Tibial nerve (tissue), 4 donors: ENCODE data around the gene NT5DC4. TPM values are rescaled to one million over a fixed set of nuclear protein-coding genes. Genes with fewer than 3 reads are reported as not detected.
"Not testable (repeated sequence)": the region's sequence is repeated elsewhere in the genome, so short reads cannot be mapped to it uniquely, and the experiment has no call there.

Experiments used
- DNase-seq, 2 donors: peaks; one replicate each; pipeline ENCODE4 v3.0.0-alpha.2; 2019; ENCODE audit warnings: low spot score in 2 of 2
- H3K27ac ChIP-seq, 4 donors: fragments of 200-600 bp; sonication (generic) in 3 of 4; one replicate each; pipeline ENCODE4 v1.5.1; 2017 to 2019; ENCODE audit warnings: mild to moderate bottlenecking in 1 of 4
- H3K27me3 ChIP-seq, 2 donors: fragments of 200-600 bp; sonication (generic) in 1 of 2; one replicate each; pipeline versions ENCODE4 v1.5.1 to v1.6.0; 2017 to 2019
- H3K36me3 ChIP-seq, 3 donors: fragments of 200-600 bp; sonication (generic); one replicate each; pipeline ENCODE4 v1.5.1; 2018 to 2019
- H3K4me1 ChIP-seq, 4 donors: fragments of 200-600 bp; sonication (generic) in 3 of 4; one replicate each; pipeline ENCODE4 v1.5.1; 2017 to 2019
- H3K4me3 ChIP-seq, 4 donors: fragments of 200-600 bp; sonication (generic) in 3 of 4; one replicate each; pipeline ENCODE4 v1.5.1; 2017 to 2019; ENCODE audit warnings: mild to moderate bottlenecking in 1 of 4, moderate library complexity in 1 of 4
- H3K9me3 ChIP-seq, 4 donors: fragments of 200-600 bp; sonication (generic) in 3 of 4; one replicate each; pipeline ENCODE4 v1.5.1; 2017 to 2019
- CTCF ChIP-seq, 5 experiments: fragments of 200-600 bp in 3 of 5; fragments of 450-650 bp in 2 of 5; sonication (generic) in 3 of 5; IDR thresholded peaks; one replicate each; pipeline ENCODE4 v1.5.1; 2016 to 2019; ENCODE audit warnings: antibody characterized with exemption in 5 of 5, mild to moderate bottlenecking in 3 of 5, moderate library complexity in 2 of 5
- EP300 ChIP-seq, 2 donors: sonication (generic); formaldehyde crosslinking; IDR thresholded peaks; one replicate each; pipeline ENCODE4 v1.6.1; 2017; ENCODE audit warnings: antibody characterized with exemption in 2 of 2, mild to moderate bottlenecking in 1 of 2
- POLR2A ChIP-seq, 2 donors: fragments of 450-650 bp; IDR thresholded peaks; one replicate each; pipeline ENCODE4 v1.6.1; 2017; ENCODE audit warnings: antibody characterized with exemption in 2 of 2, mild to moderate bottlenecking in 2 of 2, moderate library complexity in 2 of 2
- WGBS, 2 donors: methylation state at CpG; one replicate each; pipeline ENCODE4 v1.1.5; 2018; 5-methylcytosine and 5-hydroxymethylcytosine counted together
- total RNA-seq, 4 donors: library from RNA; depleted of rRNA; stranded (reverse); fragments of >200 nt; gene quantifications; one replicate each; pipeline ENCODE4 v1.1.0, GENCODE V29; 2016

Gene NT5DC4
- total RNA-seq, 4 donors from 2014 or later = not detected

DNA sequence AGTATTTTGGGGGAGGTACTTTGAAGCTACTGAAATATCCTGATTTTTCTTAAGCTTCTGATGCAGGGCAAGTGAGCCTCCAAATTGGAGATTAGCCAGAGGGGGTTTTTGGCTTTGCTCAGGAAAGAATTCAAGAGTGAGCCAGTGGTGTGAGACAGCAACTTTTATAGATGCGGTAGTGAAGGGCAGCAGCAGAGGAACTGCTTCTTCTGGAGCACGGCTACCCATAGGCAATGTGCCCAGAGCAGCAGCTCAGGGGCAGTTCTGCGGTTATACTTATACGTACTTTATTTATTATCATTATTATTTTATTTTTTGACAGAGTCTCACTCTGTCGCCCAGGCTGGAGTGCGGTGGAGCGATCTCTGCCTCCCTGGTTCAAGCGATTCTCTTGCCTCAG is 19.8 kb upstream of the NT5DC4 start:
- DNase-seq = no peak
- Histone ChIP-seq H3K36me3 (no peaks in the 10 kb centered on the region), H3K4me1 (no peaks in the 10 kb centered on the region), H3K27me3 (no peaks in the 10 kb centered on the region), H3K4me3 (no peak overlapping the region), H3K27ac (peak overlapping the region in 1 of 4 donors; percentile 3), H3K9me3 (no peaks in the 10 kb centered on the region)
- WGBS, 2 donors = 76 to 78% methylated on average over 8 of the region's 8 CpGs
- TF ChIP-seq EP300 (IDR thresholded peaks at IDR 0.05) (no peak), POLR2A (IDR thresholded peaks at IDR 0.05) (no peak), CTCF (IDR thresholded peaks at IDR 0.05) (no peak)

DNA sequence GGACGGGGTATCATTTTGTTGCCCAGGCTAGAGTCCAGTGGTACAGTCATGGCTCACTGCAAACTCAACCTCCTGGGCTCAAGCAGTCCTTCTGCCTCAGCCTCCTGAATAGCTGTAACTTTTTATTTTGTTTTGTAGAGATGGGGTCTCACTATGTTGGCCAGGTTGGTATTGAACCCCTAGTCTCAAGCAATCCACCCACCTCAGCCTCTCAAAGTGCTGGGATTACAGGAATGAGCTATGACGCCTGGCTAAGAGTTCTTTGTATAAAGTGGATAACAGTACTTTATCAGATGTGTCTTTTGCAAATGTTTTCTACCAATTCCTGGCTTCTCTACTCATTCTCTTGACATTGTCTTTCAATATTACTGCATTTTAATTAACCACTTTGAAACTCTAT is 17.1 kb upstream of the NT5DC4 start:
- Histone ChIP-seq H3K27ac (no peak overlapping the region), H3K27me3 (no peaks in the 10 kb centered on the region), H3K36me3 (no peaks in the 10 kb centered on the region), H3K4me1 (no peaks in the 10 kb centered on the region), H3K4me3 (no peak overlapping the region), H3K9me3 (no peaks in the 10 kb centered on the region)
- DNase-seq = no peak
- 62 to 65% methylated on average over 2 of the region's 2 CpGs for WGBS, 2 donors
- TF ChIP-seq EP300 (IDR thresholded peaks at IDR 0.05) (no peak), CTCF (IDR thresholded peaks at IDR 0.05) (no peak), POLR2A (IDR thresholded peaks at IDR 0.05) (no peak)

GRCh38 chr2:112705575-112705974 is 15.2 kb upstream of the NT5DC4 start:
- Histone ChIP-seq H3K27ac (no peak overlapping the region), H3K27me3 (no peaks in the 10 kb centered on the region), H3K4me1 (no peaks in the 10 kb centered on the region), H3K36me3 (no peaks in the 10 kb centered on the region), H3K4me3 (no peak overlapping the region), H3K9me3 (no peaks in the 10 kb centered on the region)
- DNase-seq = no peak
- TF ChIP-seq EP300 (IDR thresholded peaks at IDR 0.05) (no peak), POLR2A (IDR thresholded peaks at IDR 0.05) (no peak), CTCF (IDR thresholded peaks at IDR 0.05) (no peak)
- 80 to 96% methylated on average over 4 of the region's 4 CpGs for WGBS, 2 donors

DNA sequence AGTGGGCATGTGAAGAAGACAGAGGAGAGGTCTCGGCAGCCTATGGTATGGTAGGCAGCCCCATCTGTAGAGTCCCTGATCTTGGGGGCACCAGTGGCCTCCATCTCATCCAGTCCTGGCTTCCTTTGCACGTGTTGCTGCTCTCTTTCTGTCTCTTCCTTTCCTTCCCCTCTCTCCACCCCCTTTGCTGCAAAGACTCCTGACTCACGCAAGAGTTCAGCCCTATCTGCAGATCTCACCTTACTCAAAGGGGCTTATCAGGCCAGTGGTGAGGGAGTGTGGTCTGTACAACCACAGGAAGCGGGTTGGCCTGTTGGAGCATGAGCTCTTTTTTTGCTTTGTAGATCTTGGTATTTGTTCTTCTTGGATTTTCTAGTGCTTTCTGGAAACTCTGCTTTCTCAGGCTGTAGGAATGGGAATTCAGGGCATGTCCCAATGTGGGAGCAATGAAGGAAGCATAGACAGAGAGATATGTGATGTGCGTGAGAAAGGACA is 14.6 kb upstream of the NT5DC4 start:
- no peak for DNase-seq
- no peak for TF ChIP-seq CTCF (IDR thresholded peaks at IDR 0.05)
- TF ChIP-seq POLR2A (IDR thresholded peaks at IDR 0.05) = no peak
- no peak for TF ChIP-seq EP300 (IDR thresholded peaks at IDR 0.05)
- Histone ChIP-seq H3K9me3 (no peaks in the 10 kb centered on the region), H3K4me3 (no peak overlapping the region), H3K36me3 (no peaks in the 10 kb centered on the region), H3K4me1 (no peaks in the 10 kb centered on the region), H3K27me3 (no peaks in the 10 kb centered on the region), H3K27ac (no peak overlapping the region)
- WGBS, 2 donors = 57 to 60% methylated on average over 5 of the region's 5 CpGs

GRCh38 chr2:112706947-112707346 is 13.9 kb upstream of the NT5DC4 start:
- DNase-seq, H3K36me3 ChIP-seq, H3K27me3 ChIP-seq, H3K9me3 ChIP-seq, H3K27ac ChIP-seq, H3K4me3 ChIP-seq, H3K4me1 ChIP-seq: not testable (repeated sequence)
- WGBS, 2 donors = 79 to 80% methylated on average over 9 of the region's 9 CpGs

DNA sequence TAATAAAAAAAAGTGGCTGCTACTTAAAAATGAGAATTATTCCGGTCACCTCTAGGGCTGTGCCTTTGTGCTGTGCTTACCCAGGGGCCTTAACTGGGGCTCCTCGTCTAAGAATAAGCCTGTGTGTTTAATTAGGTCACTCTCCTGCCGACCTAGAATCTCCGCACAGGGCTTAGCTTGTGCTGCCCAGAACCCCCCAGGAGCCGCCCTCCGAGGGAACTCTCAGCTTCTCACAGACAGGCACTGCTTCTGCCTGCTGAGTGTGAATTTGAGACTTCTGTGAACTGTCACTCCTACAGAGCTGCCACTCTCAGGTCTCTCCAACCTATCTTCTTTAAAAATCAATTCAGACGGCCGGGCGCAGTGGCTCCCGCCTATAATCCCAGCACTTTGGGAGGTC is 11.9 kb upstream of the NT5DC4 start:
- Histone ChIP-seq H3K36me3 (no peaks in the 10 kb centered on the region), H3K27me3 (no peaks in the 10 kb centered on the region), H3K4me1 (no peaks in the 10 kb centered on the region), H3K27ac (no peak overlapping the region), H3K9me3 (no peaks in the 10 kb centered on the region), H3K4me3 (no peak overlapping the region)
- no peak for TF ChIP-seq POLR2A (IDR thresholded peaks at IDR 0.05)
- TF ChIP-seq EP300 (IDR thresholded peaks at IDR 0.05) = no peak
- TF ChIP-seq CTCF (IDR thresholded peaks at IDR 0.05) = no peak
- WGBS, 2 donors = 49 to 54% methylated on average over 10 of the region's 10 CpGs
- DNase-seq = no peak
